Vagina (tissue), 2 donors: ENCODE data around the gene ARPIN.

Experiments used
- POLR2A ChIP-seq, 2 donors: fragments of 450-650 bp; IDR thresholded peaks; one replicate each; pipeline ENCODE4 v1.6.1; 2017; ENCODE audit warnings: antibody characterized with exemption in 2 of 2, mild to moderate bottlenecking in 2 of 2, moderate library complexity in 2 of 2
- POLR2AphosphoS5 ChIP-seq, 2 donors: sonication (generic); formaldehyde crosslinking; IDR thresholded peaks; one replicate each; pipeline ENCODE4 v1.9.0; 2017; ENCODE audit warnings: antibody characterized with exemption in 2 of 2, mild to moderate bottlenecking in 2 of 2, low read depth in 1 of 2; ENCODE audit not compliant: insufficient read depth in 1 of 2
- TF ChIP-seq, protein P1 (sequence below), 3 experiments: fragments of 450-650 bp in 2 of 3; fragments of 200-600 bp in 1 of 3; sonication (generic) in 1 of 3; IDR thresholded peaks; one replicate each; pipeline ENCODE4 v1.5.1; 2017 to 2019; ENCODE audit warnings: antibody characterized with exemption in 3 of 3, mild to moderate bottlenecking in 2 of 3, moderate library complexity in 2 of 3

DNA sequence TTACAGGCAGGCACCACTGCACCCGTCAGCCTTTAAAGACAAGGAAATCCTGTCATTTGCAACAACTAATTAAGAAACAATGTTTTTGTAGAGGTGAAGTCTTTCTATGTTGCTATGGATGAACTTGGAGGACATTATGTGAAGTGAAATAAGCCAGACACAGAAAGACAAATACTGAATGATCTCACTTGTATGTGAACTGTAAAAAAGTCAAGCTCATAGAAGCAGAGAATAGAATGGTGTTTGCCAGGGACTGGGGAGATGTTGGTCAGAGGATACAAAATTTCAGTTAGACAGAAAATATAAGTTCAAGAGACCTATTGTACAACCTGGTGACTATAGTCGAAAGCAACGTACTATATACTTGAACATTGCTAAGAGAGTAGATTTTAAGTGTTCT lies 27.2 kb upstream of the ARPIN start:
- TF ChIP-seq, protein P1, sequence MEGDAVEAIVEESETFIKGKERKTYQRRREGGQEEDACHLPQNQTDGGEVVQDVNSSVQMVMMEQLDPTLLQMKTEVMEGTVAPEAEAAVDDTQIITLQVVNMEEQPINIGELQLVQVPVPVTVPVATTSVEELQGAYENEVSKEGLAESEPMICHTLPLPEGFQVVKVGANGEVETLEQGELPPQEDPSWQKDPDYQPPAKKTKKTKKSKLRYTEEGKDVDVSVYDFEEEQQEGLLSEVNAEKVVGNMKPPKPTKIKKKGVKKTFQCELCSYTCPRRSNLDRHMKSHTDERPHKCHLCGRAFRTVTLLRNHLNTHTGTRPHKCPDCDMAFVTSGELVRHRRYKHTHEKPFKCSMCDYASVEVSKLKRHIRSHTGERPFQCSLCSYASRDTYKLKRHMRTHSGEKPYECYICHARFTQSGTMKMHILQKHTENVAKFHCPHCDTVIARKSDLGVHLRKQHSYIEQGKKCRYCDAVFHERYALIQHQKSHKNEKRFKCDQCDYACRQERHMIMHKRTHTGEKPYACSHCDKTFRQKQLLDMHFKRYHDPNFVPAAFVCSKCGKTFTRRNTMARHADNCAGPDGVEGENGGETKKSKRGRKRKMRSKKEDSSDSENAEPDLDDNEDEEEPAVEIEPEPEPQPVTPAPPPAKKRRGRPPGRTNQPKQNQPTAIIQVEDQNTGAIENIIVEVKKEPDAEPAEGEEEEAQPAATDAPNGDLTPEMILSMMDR (IDR thresholded peaks at IDR 0.05) = no peak
- TF ChIP-seq POLR2AphosphoS5 (IDR thresholded peaks at IDR 0.05; ENCODE audit: insufficient read depth in 1 of 2, low read depth in 1 of 2) = no peak
- no peak for TF ChIP-seq POLR2A (IDR thresholded peaks at IDR 0.05)
